T-helper 17 cell (primary cell): ENCODE measurements around the gene GOLGA7B. TPM values are rescaled to one million over a fixed set of nuclear protein-coding genes. Genes with fewer than 3 reads are reported as not detected.
"Not testable (repeated sequence)": the region's sequence is repeated elsewhere in the genome, so short reads cannot be mapped to it uniquely, and the experiment has no call there.

Source experiments
- ATAC-seq: fragments of 150-1000 bp; cut with Tn5 transposase; 2 replicates; pipeline ENCODE4 v1.10.0; 2021; ENCODE audit warnings: mild to moderate bottlenecking, moderate library complexity
- DNase-seq, 3 donors: peaks; one replicate each; pipeline versions ENCODE4 v3.0.0 to v3.0.0-alpha.2; 2020 to 2021
- H3K9me3 ChIP-seq: one replicate; pipeline ENCODE4 v1.7.0; 2013; ENCODE audit warnings: low read length, mild to moderate bottlenecking; ENCODE audit not compliant: control insufficient read depth, poor library complexity, severe bottlenecking
- H3K27ac Mint-ChIP-seq: one replicate; pipeline ENCODE4 v1.8.0; 2022; ENCODE audit warnings: mild to moderate bottlenecking, moderate library complexity, mixed read lengths
- H3K27me3 Mint-ChIP-seq: one replicate; pipeline ENCODE4 v1.8.0; 2022; ENCODE audit warnings: mixed read lengths
- H3K36me3 Mint-ChIP-seq: one replicate; pipeline ENCODE4 v1.8.0; 2022; ENCODE audit warnings: low read depth, mixed read lengths
- H3K4me1 Mint-ChIP-seq: one replicate; pipeline ENCODE4 v1.8.0; 2022; ENCODE audit warnings: mild to moderate bottlenecking, mixed read lengths
- H3K4me3 Mint-ChIP-seq: one replicate; pipeline ENCODE4 v1.8.0; 2022; ENCODE audit warnings: mild to moderate bottlenecking, moderate library complexity, mixed read lengths
- total RNA-seq, 4 donors: library from RNA in 2 of 4; stranded (reverse) in 2 of 4; gene quantifications; one replicate each; pipeline ENCODE4 v1.2.3 and lab custom pipeline; 2022 to 2026

Gene GOLGA7B
- total RNA-seq, 2 donors from 2014 or later: 9.6 to 12.0 TPM

DNA sequence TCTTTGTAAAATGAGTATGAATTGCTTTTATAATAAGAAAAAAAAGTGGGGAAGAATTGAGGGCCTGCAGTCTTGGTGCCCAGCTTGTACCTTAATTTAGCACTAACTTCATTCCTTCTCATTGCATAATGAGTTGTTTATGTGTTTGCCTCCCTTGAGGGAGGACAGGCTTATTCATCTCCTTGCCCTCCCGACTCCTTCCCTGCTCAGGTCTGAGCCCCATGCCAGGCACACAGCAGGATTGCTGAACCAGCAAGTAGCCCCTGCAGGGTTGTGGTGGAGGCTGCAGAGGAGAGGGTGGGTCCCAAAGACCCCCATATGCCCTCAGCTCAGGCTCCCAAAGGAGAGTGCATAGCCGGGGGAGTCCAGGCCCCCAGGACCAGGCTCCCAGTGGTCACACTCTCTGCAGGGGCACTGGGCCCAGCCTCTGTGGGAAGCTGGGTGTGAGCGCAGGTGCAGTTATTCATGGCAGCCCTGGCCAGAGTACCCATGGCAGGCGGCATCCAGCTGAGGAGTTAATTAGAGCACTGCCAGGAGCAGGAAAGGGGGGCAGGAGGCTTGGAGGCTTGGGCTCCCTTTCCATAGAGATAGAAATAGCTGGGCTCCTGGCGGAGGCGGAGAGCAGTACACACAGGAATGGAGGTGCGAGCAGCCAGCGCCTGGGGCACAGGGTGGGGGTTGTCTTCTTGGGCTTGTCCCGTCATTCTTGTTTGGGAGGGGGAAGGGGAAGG lies 28.2 kb upstream of the GOLGA7B start:
- H3K36me3 Mint-ChIP-seq: peaks cover 3% of the 10 kb centered on the region
- no peak overlapping the region for H3K4me3 Mint-ChIP-seq
- H3K9me3 ChIP-seq: no peaks in the 10 kb centered on the region
- DNase-seq (no peak), ATAC-seq (no peak)
- no peak overlapping the region for H3K27ac Mint-ChIP-seq
- H3K27me3 Mint-ChIP-seq: peaks cover 6% of the 10 kb centered on the region
- peaks cover 4% of the 10 kb centered on the region for H3K4me1 Mint-ChIP-seq

DNA sequence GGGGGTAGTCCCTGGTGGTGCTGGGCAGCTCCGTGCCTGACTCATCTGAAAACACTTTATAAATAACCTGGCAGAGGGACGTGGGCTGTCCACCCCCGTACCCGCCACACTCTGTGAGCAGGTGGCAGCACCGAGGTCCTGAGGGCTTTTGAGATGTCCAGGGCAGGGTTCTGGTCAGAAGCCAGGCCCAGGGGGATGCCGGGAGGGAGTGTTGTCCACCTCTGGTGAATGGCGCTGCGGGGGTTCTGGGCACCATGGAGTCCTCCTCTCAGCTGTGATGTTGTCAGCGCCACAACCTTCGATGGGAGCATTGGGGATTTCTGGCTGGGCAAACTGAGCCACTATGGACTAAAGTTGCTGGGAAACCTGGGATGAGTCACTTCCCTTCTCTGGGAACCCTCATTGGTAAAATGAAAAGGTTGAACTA lies 27.4 kb upstream of the GOLGA7B start:
- DNase-seq: no peak
- Mint-ChIP-seq H3K4me3 (no peak overlapping the region), H3K4me1 (peaks cover 5% of the 10 kb centered on the region), H3K27me3 (peaks cover 6% of the 10 kb centered on the region), H3K36me3 (peaks cover 4% of the 10 kb centered on the region), H3K27ac (no peak overlapping the region)
- no peaks in the 10 kb centered on the region for H3K9me3 ChIP-seq
- ATAC-seq: no peak

DNA sequence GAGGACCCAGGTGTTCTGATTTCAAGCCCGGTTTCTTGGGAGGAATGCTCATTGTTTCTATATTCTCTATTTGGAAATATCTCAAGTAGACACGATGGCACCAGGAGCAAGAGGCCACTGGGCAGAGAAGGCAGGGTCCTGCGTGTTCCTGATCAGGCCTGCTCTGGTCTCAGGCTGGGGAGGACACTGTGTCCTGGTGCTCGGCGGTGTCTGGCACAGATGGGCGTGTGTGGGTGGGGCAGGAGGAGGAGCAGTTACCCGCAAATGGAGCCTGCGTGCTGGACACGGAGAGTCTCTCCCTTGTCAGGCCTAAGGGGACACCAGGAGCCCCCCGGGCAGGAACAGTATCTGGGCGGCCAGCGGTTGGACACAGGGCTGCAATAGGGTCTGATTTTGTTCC lies 25.9 kb upstream of the GOLGA7B start:
- DNase-seq (no peak), ATAC-seq (no peak)
- Mint-ChIP-seq H3K4me1 (peaks cover 12% of the 10 kb centered on the region), H3K27ac (no peak overlapping the region), H3K4me3 (no peak overlapping the region), H3K27me3 (peaks cover 6% of the 10 kb centered on the region), H3K36me3 (peaks cover 4% of the 10 kb centered on the region)
- H3K9me3 ChIP-seq: no peaks in the 10 kb centered on the region

DNA sequence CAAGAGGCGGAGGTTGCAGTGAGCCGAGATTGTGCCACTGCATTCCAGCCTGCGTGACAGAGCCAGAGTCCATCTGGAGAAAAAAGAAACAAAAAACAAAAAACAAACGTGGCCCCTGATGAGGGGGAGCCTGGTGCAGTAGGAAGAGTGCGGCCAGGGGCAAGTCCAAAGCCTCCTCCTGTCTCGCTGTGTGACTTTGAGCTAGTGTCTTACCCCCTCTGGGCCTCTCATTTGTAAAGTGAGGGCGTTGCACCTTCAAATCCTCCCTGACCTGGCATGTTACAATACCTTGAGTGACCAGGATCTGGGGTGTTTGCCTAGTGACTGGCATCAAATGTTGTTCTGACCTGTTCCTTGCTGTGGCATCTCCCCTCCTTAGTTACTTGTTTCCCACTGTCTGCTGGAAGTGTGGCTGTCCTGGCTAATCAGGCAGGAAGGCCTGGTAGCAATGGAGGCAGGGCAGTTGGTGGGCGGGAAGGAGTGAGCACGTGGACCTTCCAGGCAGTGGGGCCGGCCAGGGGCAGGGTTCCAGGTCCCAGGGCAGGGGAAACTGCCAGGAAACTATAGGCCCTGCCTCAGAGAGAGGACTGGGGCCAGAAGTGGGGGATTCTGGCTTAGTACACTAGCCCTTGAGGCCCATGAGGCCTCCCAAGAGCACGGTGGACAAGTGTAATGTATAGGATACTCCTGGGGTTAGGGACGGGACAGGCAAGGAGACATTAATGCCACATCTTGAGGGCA lies 24.5 kb upstream of the GOLGA7B start:
- ATAC-seq (no peak), DNase-seq (no peak)
- Mint-ChIP-seq H3K27me3 (peaks cover 6% of the 10 kb centered on the region), H3K4me3 (no peak overlapping the region), H3K27ac (no peak overlapping the region), H3K36me3 (peaks cover 4% of the 10 kb centered on the region), H3K4me1 (peaks cover 22% of the 10 kb centered on the region)
- H3K9me3 ChIP-seq: no peaks in the 10 kb centered on the region

DNA sequence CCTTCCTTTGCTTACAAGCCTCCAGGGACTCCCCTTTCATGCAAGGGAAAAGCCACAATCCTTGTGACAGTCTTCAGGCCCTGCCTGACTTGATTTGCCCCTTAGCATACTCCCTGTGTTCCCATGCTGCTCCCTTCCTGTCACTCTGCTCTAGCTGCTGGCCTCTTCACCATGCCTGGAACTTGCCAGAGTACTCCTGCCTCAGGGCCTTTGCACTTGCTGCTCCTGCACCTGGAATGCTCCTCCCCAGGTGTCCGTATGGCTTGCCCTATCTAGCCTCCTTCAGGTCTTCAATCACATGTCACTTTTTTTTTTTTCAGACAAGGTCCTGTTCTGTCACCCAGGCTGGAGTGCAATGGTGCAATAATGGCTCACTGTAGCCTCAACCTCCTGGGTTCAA lies 22.8 kb upstream of the GOLGA7B start:
- DNase-seq: no peak
- H3K27me3 Mint-ChIP-seq: peaks cover 6% of the 10 kb centered on the region
- no peak for ATAC-seq
- no peak overlapping the region for H3K27ac Mint-ChIP-seq
- no peaks in the 10 kb centered on the region for H3K9me3 ChIP-seq
- H3K4me3 Mint-ChIP-seq: no peak overlapping the region
- peaks cover 23% of the 10 kb centered on the region for H3K4me1 Mint-ChIP-seq
- H3K36me3 Mint-ChIP-seq: peaks cover 2% of the 10 kb centered on the region

DNA sequence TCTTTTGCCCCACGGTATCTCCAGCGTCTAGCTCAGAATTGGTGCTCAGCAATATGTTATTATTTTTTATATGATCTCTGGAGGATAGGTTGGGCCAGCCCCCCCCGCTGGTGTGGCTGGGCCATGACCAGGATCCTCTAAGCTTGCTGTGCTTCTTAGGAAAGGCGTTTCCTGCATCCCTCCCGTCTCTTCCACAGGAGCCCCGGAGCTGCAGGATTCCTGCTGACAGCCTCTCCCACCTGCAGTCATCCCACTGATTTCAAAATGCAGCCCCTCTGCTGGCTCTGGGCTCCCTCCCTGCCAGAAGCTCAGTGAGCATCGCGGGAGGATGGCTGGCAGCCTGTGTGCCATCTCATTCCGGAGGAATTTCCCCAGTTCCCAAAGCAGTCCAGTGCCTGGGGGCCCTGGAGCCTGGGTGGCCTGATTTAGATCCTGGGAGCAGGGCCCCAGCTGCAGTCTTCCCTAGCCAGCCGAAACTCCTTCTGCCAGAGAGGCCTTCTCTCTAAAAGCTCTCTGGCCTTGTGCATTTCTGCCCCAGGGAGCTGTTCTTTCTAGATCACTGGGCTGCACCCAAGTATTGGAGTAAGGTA lies 21.8 kb upstream of the GOLGA7B start:
- no peaks in the 10 kb centered on the region for H3K9me3 ChIP-seq
- Mint-ChIP-seq H3K27me3 (peaks cover 6% of the 10 kb centered on the region), H3K36me3 (peaks cover 2% of the 10 kb centered on the region), H3K27ac (peak overlapping the region; percentile 80), H3K4me3 (no peak overlapping the region), H3K4me1 (peaks cover 23% of the 10 kb centered on the region)
- DNase-seq: no peak
- ATAC-seq: no peak

DNA sequence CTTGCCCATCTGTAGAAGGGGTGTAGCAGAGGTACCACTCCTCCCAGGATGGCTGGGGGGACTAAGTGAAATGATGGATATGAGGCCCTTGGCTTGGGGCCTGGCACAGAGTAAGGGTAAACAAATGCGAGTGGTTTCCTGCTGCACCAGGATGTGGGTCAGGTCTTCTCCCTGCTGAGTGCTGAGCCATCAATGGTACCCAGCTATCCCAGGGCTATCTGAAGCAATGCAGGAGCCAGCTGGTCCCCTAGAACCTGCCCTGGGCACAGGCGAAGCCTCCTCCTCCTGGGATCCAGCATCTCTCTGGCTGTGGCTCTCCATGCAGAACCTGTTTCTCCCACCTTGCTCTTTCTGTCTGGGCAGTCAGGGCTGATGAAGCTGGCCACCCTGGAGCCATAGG lies 20.9 kb upstream of the GOLGA7B start:
- peaks cover 23% of the 10 kb centered on the region for H3K4me1 Mint-ChIP-seq
- H3K4me3 Mint-ChIP-seq: peak overlapping the region; percentile 28
- H3K36me3 Mint-ChIP-seq: peaks cover 2% of the 10 kb centered on the region

DNA sequence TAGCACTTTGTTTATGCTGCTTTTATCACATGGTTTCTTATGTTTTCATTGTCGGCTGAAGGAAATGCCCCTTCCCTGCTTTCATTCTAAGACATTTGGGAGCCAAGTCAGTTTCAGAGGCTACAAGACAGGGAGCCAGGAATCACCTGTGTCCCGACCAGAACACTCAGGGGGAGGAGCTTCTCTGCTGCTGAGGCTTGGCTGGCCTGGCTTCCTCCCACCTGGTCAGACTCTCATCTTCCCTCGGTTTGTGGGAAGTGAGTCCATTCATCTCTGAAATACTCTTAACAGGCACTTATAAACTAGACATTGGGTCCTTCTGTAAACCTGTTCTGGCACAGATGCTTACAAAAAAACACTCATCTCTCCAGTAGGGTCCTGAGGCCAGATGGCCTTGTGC lies 19.6 kb upstream of the GOLGA7B start:
- H3K27ac Mint-ChIP-seq: peak overlapping the region; percentile 80
- DNase-seq: no peak
- H3K4me3 Mint-ChIP-seq: peak overlapping the region; percentile 53
- peaks cover 2% of the 10 kb centered on the region for H3K36me3 Mint-ChIP-seq
- no peaks in the 10 kb centered on the region for H3K27me3 Mint-ChIP-seq
- no peak for ATAC-seq
- H3K9me3 ChIP-seq: no peaks in the 10 kb centered on the region
- peaks cover 27% of the 10 kb centered on the region for H3K4me1 Mint-ChIP-seq

More for the DNA sequence above, 20.9 kb upstream of the GOLGA7B start:
- Mint-ChIP-seq H3K27ac (peak overlapping the region; percentile 80), H3K27me3 (peaks cover 2% of the 10 kb centered on the region)
- ATAC-seq (peak; percentile 60), DNase-seq (no peak)
- no peaks in the 10 kb centered on the region for H3K9me3 ChIP-seq

DNA sequence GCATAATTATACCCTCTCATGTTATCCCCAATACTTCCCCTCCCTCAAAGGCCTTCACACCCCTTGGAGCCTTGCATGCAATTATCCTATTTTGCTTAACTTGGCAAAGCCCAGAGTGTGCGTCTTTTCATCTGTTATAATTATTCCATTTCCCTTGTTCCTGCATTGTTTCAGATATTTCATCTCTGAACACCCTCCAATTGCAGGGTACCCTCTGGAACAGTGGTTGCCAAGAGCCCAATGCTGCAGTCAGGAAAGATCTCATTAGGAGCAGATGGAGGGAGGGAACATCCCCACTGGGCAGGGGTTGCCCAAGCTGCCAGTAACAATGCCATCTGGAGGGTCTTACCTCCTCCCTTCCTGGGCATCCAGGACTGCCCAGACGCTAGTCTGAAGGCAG lies 18.4 kb upstream of the GOLGA7B start:
- no peaks in the 10 kb centered on the region for H3K27me3 Mint-ChIP-seq
- H3K9me3 ChIP-seq: no peaks in the 10 kb centered on the region
- H3K36me3 Mint-ChIP-seq: peaks cover 4% of the 10 kb centered on the region
- H3K4me3 Mint-ChIP-seq: no peak overlapping the region
- ATAC-seq (no peak), DNase-seq (no peak)
- H3K4me1 Mint-ChIP-seq: peaks cover 25% of the 10 kb centered on the region
- H3K27ac Mint-ChIP-seq: no peak overlapping the region

DNA sequence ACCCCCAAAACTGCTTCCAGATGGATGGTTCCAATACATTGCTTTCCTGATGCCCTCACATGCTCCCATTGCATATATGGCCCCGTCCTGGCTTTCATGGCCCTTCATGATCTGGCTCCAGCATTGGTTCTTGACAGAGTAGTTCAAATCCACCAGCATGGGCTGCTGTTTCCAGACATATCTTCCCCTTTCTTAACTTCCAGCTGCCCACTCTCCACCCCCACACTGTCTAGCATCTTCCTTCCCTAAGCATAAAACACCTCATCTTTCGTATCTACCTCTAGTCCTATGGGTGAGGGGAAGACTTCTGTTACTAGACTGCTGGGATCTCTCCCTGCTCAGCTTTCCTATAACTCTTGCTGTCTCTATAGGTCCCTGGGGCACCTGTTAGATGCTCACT lies 13.2 kb upstream of the GOLGA7B start:
- no peaks in the 10 kb centered on the region for H3K9me3 ChIP-seq
- no peak overlapping the region for H3K27ac Mint-ChIP-seq
- H3K27me3 Mint-ChIP-seq: no peaks in the 10 kb centered on the region
- ATAC-seq: no peak
- peaks cover 8% of the 10 kb centered on the region for H3K4me1 Mint-ChIP-seq
- H3K4me3 Mint-ChIP-seq: no peak overlapping the region
- peaks cover 4% of the 10 kb centered on the region for H3K36me3 Mint-ChIP-seq
- DNase-seq: no peak

DNA sequence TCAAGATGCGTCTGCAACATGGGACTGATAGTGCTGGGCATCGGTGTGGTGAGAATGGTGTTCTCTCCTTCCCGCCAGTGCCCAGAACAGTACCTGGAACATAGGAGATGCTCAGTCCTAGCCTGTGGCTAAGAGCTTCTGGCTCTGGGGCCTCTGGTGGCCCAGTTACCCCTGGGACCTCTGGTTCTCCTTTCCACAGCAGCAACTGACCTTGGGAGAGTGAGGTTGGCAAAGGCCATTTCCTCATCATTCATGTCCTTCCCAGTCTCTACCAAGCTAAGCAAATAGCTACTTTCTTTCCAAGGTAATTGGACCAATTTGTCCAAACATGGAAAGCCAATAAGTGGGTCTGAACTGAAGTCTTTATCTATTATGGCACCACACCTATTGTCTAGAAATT lies 11.6 kb upstream of the GOLGA7B start:
- H3K4me3 Mint-ChIP-seq: no peak overlapping the region
- H3K27ac Mint-ChIP-seq: no peak overlapping the region
- H3K36me3 Mint-ChIP-seq: peaks cover 4% of the 10 kb centered on the region
- ATAC-seq (no peak), DNase-seq (no peak)
- H3K9me3 ChIP-seq: no peaks in the 10 kb centered on the region
- H3K4me1 Mint-ChIP-seq: peaks cover 11% of the 10 kb centered on the region
- no peaks in the 10 kb centered on the region for H3K27me3 Mint-ChIP-seq

DNA sequence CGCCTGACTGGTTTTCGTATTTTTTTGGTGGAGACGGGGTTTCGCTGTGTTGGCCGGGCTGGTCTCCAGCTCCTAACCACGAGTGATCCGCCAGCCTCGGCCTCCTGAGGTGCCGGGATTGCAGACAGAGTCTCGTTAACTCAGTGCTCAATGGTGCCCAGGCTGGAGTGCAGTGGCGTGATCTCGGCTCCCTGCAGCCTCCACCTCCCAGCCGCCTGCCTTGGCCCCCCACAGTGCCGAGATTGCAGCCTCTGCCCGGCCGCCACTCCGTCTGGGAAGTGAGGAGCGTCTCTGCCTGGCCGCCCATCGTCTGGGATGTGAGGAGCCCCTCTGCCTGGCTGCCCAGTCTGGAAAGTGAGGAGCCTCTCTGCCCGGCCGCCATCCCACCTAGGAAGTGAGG lies 8.5 kb upstream of the GOLGA7B start:
- DNase-seq: not testable (repeated sequence)

DNA sequence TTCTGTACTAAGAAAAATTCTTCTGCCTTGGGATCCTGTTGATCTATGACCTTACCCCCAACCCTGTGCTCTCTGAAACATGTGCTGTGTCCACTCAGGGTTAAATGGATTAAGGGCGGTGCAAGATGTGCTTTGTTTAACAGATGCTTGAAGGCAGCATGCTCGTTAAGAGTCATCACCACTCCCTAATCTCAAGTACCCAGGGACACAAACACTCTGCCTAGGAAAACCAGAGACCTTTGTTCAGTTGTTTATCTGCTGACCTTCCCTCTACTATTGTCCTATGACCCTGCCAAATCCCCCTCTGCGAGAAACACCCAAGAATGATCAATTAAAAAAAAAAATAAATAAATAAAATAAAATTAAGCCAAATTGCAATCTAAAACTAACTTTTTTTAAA lies 7.5 kb upstream of the GOLGA7B start:
- ATAC-seq, H3K4me1 Mint-ChIP-seq, H3K27ac Mint-ChIP-seq, H3K9me3 ChIP-seq, H3K36me3 Mint-ChIP-seq, DNase-seq, H3K27me3 Mint-ChIP-seq, H3K4me3 Mint-ChIP-seq: not testable (repeated sequence)

More for the DNA sequence above, 8.5 kb upstream of the GOLGA7B start:
- not testable (repeated sequence) for H3K9me3 ChIP-seq, H3K36me3 Mint-ChIP-seq, H3K4me3 Mint-ChIP-seq, H3K4me1 Mint-ChIP-seq, H3K27me3 Mint-ChIP-seq, ATAC-seq, H3K27ac Mint-ChIP-seq
